ENCODE results near the gene PICK1. TPM values are rescaled to one million over a fixed set of nuclear protein-coding genes. Genes with fewer than 3 reads are reported as not detected.

The PICK1 gene
- total and polyA plus RNA-seq, 2 donors (not counting 1 experiment from before 2014, with no cell fraction given) = 7.8 to 11.1 TPM

- DNase-seq (ENCODE audit: low read depth in 2 of 2) = no peak
- Histone ChIP-seq H3K27ac (ENCODE audit: insufficient read depth, low read length) (no peak overlapping the region), H3K79me2 (ENCODE audit: control insufficient read depth, insufficient read depth, low read length) (no peaks in the 10 kb centered on the region), H3K4me3 (replicated peaks in 1 of 4; ENCODE audit: control extremely low read depth in 1 of 4, insufficient read depth in 1 of 4, low read depth in 3 of 4, low read length in 4 of 4) (no peak overlapping the region), H3K9ac (ENCODE audit: insufficient read depth, low read length) (no peak overlapping the region), H3K4me2 (ENCODE audit: extremely low read depth, insufficient read depth, low read length) (no peak overlapping the region), H3K4me1 (ENCODE audit: control insufficient read depth, extremely low read depth, insufficient read depth, low read length) (no peaks in the 10 kb centered on the region), H3K9me3 (ENCODE audit: control insufficient read depth, insufficient read depth, low read depth, low read length) (no peaks in the 10 kb centered on the region), H2AFZ (ENCODE audit: low read length) (no peak overlapping the region), H3K27me3 (ENCODE audit: control insufficient read depth, insufficient read depth, low read length) (peaks cover 8% of the 10 kb centered on the region), H4K20me1 (ENCODE audit: control insufficient read depth, extremely low read depth, insufficient read depth, low read length) (no peaks in the 10 kb centered on the region), H3K36me3 (ENCODE audit: control insufficient read depth, insufficient read depth, low read length) (no peaks in the 10 kb centered on the region)
- TF ChIP-seq, protein P1, sequence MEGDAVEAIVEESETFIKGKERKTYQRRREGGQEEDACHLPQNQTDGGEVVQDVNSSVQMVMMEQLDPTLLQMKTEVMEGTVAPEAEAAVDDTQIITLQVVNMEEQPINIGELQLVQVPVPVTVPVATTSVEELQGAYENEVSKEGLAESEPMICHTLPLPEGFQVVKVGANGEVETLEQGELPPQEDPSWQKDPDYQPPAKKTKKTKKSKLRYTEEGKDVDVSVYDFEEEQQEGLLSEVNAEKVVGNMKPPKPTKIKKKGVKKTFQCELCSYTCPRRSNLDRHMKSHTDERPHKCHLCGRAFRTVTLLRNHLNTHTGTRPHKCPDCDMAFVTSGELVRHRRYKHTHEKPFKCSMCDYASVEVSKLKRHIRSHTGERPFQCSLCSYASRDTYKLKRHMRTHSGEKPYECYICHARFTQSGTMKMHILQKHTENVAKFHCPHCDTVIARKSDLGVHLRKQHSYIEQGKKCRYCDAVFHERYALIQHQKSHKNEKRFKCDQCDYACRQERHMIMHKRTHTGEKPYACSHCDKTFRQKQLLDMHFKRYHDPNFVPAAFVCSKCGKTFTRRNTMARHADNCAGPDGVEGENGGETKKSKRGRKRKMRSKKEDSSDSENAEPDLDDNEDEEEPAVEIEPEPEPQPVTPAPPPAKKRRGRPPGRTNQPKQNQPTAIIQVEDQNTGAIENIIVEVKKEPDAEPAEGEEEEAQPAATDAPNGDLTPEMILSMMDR (conservative IDR thresholded peaks at IDR 0.05 in 1 of 2, IDR thresholded peaks at IDR 0.05 in 1 of 2; ENCODE audit: low read depth in 1 of 2, low read length in 2 of 2) = no peak
- no peak for TF ChIP-seq EZH2 (IDR thresholded peaks at IDR 0.05; ENCODE audit: low read length, missing control alignments)
Observed at GRCh38 chr22:38085056-38085455, 27.9 kb downstream of the PICK1 start.

- Histone ChIP-seq H4K20me1 (ENCODE audit: control insufficient read depth, extremely low read depth, insufficient read depth, low read length) (no peaks in the 10 kb centered on the region), H3K27me3 (ENCODE audit: control insufficient read depth, insufficient read depth, low read length) (peaks cover 4% of the 10 kb centered on the region), H2AFZ (ENCODE audit: low read length) (no peak overlapping the region), H3K4me1 (ENCODE audit: control insufficient read depth, extremely low read depth, insufficient read depth, low read length) (no peaks in the 10 kb centered on the region), H3K4me3 (replicated peaks in 1 of 4; ENCODE audit: control extremely low read depth in 1 of 4, insufficient read depth in 1 of 4, low read depth in 3 of 4, low read length in 4 of 4) (no peak overlapping the region), H3K36me3 (ENCODE audit: control insufficient read depth, insufficient read depth, low read length) (no peaks in the 10 kb centered on the region), H3K27ac (ENCODE audit: insufficient read depth, low read length) (no peak overlapping the region), H3K79me2 (ENCODE audit: control insufficient read depth, insufficient read depth, low read length) (no peaks in the 10 kb centered on the region), H3K4me2 (ENCODE audit: extremely low read depth, insufficient read depth, low read length) (no peak overlapping the region), H3K9ac (ENCODE audit: insufficient read depth, low read length) (no peak overlapping the region), H3K9me3 (ENCODE audit: control insufficient read depth, insufficient read depth, low read depth, low read length) (no peaks in the 10 kb centered on the region)
- TF ChIP-seq EZH2 (IDR thresholded peaks at IDR 0.05; ENCODE audit: low read length, missing control alignments) = no peak
- TF ChIP-seq, protein P1 (conservative IDR thresholded peaks at IDR 0.05 in 1 of 2, IDR thresholded peaks at IDR 0.05 in 1 of 2; ENCODE audit: low read depth in 1 of 2, low read length in 2 of 2) = no peak
- no peak for DNase-seq (ENCODE audit: low read depth in 2 of 2)
Observed at GRCh38 chr22:38085501-38085900, 28.3 kb downstream of the PICK1 start.

DNA sequence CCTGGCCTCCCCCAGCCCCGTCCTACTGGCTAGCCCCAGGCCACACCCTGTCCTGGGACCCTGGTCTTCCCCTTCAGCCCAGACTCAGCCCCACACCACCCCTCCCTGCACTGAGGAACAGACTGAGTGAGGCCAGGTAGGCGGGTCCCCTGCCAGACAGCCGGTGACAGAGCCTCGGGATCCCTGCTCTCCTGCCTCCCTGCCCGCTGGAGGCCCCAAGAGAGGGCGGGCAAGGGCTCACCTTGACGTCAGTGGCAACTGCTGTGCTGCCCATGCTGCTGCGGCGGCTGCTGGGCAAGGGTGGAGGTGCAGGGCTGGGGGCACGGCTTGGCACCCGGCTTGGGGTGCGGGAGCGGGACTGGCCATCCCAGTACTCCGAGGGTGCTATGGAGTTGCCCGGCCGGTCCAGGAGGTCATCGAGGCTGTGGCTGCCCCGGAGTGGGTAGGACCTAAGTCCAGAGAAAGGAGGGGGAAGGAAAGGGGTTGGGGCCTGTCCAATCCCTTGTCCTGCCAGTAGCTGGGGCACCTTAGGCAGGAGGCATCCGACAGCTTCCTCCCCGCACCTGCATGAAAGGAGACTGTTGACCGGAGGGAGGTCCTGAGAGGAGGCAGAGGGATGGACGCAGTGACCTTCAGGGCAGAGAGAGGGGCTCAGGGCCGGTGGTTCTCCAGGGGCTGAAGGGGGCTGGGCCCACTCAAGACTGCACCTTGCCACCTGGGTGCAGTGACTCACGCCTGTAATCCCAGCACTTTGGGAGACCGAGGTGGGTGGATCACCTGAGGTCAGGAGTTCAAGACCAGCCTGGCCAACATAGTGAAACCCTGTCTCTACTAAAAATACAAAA is 29.0 kb downstream of the PICK1 start:
- peaks cover 2% of the 10 kb centered on the region for H3K27me3 ChIP-seq (ENCODE audit: control insufficient read depth, insufficient read depth, low read length)
- no peak overlapping the region for H3K4me2 ChIP-seq (ENCODE audit: extremely low read depth, insufficient read depth, low read length)
- no peak overlapping the region for H3K27ac ChIP-seq (ENCODE audit: insufficient read depth, low read length)
- no peaks in the 10 kb centered on the region for H3K9me3 ChIP-seq (ENCODE audit: control insufficient read depth, insufficient read depth, low read depth, low read length)
- H3K4me3 ChIP-seq (replicated peaks in 1 of 4; ENCODE audit: control extremely low read depth in 1 of 4, insufficient read depth in 1 of 4, low read depth in 3 of 4, low read length in 4 of 4) = no peak overlapping the region
- H3K79me2 ChIP-seq (ENCODE audit: control insufficient read depth, insufficient read depth, low read length) = no peaks in the 10 kb centered on the region
- H3K36me3 ChIP-seq (ENCODE audit: control insufficient read depth, insufficient read depth, low read length) = no peaks in the 10 kb centered on the region
- DNase-seq (ENCODE audit: low read depth in 2 of 2) = no peak
- H3K9ac ChIP-seq (ENCODE audit: insufficient read depth, low read length) = no peak overlapping the region
- no peaks in the 10 kb centered on the region for H3K4me1 ChIP-seq (ENCODE audit: control insufficient read depth, extremely low read depth, insufficient read depth, low read length)
- H2AFZ ChIP-seq (ENCODE audit: low read length) = no peak overlapping the region
- TF ChIP-seq, protein P1 (conservative IDR thresholded peaks at IDR 0.05 in 1 of 2, IDR thresholded peaks at IDR 0.05 in 1 of 2; ENCODE audit: low read depth in 1 of 2, low read length in 2 of 2) = no peak
- no peak for TF ChIP-seq EZH2 (IDR thresholded peaks at IDR 0.05; ENCODE audit: low read length, missing control alignments)
- no peaks in the 10 kb centered on the region for H4K20me1 ChIP-seq (ENCODE audit: control insufficient read depth, extremely low read depth, insufficient read depth, low read length)

Data from fibroblast of lung (primary cell).